ENCODE measurements around the gene SLC6A11. TPM values are rescaled to one million over a fixed set of nuclear protein-coding genes. Genes with fewer than 3 reads are reported as not detected.

SLC6A11 gene
- total RNA-seq, 1 experiment from 2014 or later: not detected

DNA sequence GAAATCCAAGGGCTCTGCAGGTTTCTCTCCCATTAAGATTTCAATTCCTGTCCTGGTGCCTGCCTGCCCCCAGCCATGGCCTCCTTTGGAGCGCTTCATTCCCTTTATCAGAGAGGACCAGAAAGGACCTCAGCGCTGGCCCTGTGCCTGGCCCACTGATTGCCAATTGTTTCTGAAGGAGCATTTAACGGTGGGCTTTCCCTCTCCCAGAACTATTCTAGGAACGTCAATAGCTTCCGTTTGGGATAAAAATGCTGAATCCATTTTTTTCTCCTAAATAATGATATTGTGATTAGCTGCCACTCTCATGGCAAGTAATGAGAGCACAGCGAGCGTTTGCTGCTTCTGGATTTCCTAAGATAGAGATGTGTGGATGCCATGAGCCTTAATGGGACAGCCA is 164.3 kb downstream of the SLC6A11 start:
- no peak overlapping the region for H3K27ac Mint-ChIP-seq (ENCODE audit: unreplicated experiment)
- H3K4me3 Mint-ChIP-seq (ENCODE audit: unreplicated experiment): no peak overlapping the region
- no peaks in the 10 kb centered on the region for H3K36me3 Mint-ChIP-seq (ENCODE audit: insufficient read depth, unreplicated experiment)
- no peaks in the 10 kb centered on the region for H3K27me3 Mint-ChIP-seq (ENCODE audit: insufficient read depth, unreplicated experiment)
- no peaks in the 10 kb centered on the region for H3K9me3 ChIP-seq
- no peaks in the 10 kb centered on the region for H3K27me3 ChIP-seq (replicated peaks; ENCODE audit: control insufficient read depth, insufficient read depth, low read length)
- CTCF ChIA-PET: no interaction called here
- no peaks in the 10 kb centered on the region for H3K9me3 Mint-ChIP-seq (ENCODE audit: unreplicated experiment)
- H3K4me3 ChIP-seq (ENCODE audit: low read depth, low read length): no peak overlapping the region
- no peaks in the 10 kb centered on the region for H3K4me1 Mint-ChIP-seq (ENCODE audit: low read depth, unreplicated experiment)
- H3K36me3 ChIP-seq (ENCODE audit: control insufficient read depth, insufficient read depth, low read length): no peaks in the 10 kb centered on the region
- TF ChIP-seq, protein P1, sequence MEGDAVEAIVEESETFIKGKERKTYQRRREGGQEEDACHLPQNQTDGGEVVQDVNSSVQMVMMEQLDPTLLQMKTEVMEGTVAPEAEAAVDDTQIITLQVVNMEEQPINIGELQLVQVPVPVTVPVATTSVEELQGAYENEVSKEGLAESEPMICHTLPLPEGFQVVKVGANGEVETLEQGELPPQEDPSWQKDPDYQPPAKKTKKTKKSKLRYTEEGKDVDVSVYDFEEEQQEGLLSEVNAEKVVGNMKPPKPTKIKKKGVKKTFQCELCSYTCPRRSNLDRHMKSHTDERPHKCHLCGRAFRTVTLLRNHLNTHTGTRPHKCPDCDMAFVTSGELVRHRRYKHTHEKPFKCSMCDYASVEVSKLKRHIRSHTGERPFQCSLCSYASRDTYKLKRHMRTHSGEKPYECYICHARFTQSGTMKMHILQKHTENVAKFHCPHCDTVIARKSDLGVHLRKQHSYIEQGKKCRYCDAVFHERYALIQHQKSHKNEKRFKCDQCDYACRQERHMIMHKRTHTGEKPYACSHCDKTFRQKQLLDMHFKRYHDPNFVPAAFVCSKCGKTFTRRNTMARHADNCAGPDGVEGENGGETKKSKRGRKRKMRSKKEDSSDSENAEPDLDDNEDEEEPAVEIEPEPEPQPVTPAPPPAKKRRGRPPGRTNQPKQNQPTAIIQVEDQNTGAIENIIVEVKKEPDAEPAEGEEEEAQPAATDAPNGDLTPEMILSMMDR (IDR thresholded peaks at IDR 0.05; ENCODE audit: insufficient read depth in 1 of 2, low read depth in 1 of 2, low read length in 1 of 2, severe bottlenecking in 1 of 2, unreplicated experiment in 1 of 2): no peak
- POLR2A ChIA-PET: no interaction called here
- intact Hi-C loops (cut with micrococcal nuclease; ENCODE audit: unreplicated experiment): no loop called here
- H3K4me1 ChIP-seq: peaks cover 6% of the 10 kb centered on the region; the same call in 1 of the 2 replicates
- DNase-seq: no peak
- BruUV-seq (replicated peaks): no TSS peak

DNA sequence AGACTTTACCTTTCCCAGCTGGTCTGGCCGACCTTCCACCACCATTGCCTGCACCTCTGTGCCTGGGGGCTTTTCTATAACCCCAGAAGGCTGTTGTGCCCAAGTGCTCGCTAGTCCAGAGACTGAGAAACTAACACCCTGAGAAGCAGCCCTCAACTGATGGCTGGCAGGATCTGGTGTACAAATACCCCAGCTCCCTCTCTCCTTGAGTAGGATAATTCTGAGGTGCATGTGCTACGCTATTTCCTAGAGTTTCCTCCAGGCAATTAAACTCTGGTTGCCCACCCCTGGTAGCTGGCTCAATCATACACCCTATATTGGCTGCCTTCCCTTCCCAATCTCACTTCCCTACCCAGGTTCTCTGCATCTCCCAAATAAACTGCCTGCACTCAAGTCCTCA is 165.0 kb downstream of the SLC6A11 start:
- Histone ChIP-seq H3K9me3 (no peaks in the 10 kb centered on the region), H3K4me3 (ENCODE audit: low read depth, low read length) (no peak overlapping the region), H3K4me1 (peaks cover 6% of the 10 kb centered on the region; the same call in 1 of the 2 replicates), H3K36me3 (ENCODE audit: control insufficient read depth, insufficient read depth, low read length) (no peaks in the 10 kb centered on the region), H3K27me3 (replicated peaks; ENCODE audit: control insufficient read depth, insufficient read depth, low read length) (no peaks in the 10 kb centered on the region)
- TF ChIP-seq, protein P1 (IDR thresholded peaks at IDR 0.05; ENCODE audit: insufficient read depth in 1 of 2, low read depth in 1 of 2, low read length in 1 of 2, severe bottlenecking in 1 of 2, unreplicated experiment in 1 of 2): no peak
- no peaks in the 10 kb centered on the region for H3K36me3 Mint-ChIP-seq (ENCODE audit: insufficient read depth, unreplicated experiment)
- no peaks in the 10 kb centered on the region for H3K4me1 Mint-ChIP-seq (ENCODE audit: low read depth, unreplicated experiment)
- intact Hi-C loops (cut with micrococcal nuclease; ENCODE audit: unreplicated experiment): no loop called here
- DNase-seq: no peak
- no peak overlapping the region for H3K27ac Mint-ChIP-seq (ENCODE audit: unreplicated experiment)
- ChIA-PET POLR2A (no interaction called here), CTCF (no interaction called here)
- no peaks in the 10 kb centered on the region for H3K27me3 Mint-ChIP-seq (ENCODE audit: insufficient read depth, unreplicated experiment)
- no TSS peak for BruUV-seq (replicated peaks)
- no peak overlapping the region for H3K4me3 Mint-ChIP-seq (ENCODE audit: unreplicated experiment)
- no peaks in the 10 kb centered on the region for H3K9me3 Mint-ChIP-seq (ENCODE audit: unreplicated experiment)

DNA sequence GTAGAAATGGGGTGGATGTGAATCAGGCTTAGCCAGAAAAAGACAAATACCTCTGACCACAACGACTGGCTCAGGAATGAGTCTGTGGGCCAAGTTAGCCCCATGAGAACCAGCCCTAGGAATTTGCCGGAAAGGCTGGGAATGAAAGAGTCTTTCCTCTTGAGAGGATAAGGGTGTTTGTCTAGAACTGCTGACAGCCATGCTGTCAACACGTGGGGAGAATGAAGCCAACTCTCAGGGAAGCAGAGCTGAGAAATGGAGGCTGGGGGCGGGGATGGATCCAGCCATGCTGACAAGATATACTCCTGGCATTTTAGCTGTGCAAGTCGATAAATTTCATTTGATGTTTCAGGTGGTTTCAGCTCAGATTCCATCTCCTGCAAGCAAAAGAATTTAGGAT is 165.9 kb downstream of the SLC6A11 start:
- Mint-ChIP-seq H3K36me3 (ENCODE audit: insufficient read depth, unreplicated experiment) (no peaks in the 10 kb centered on the region), H3K27ac (ENCODE audit: unreplicated experiment) (no peak overlapping the region), H3K27me3 (ENCODE audit: insufficient read depth, unreplicated experiment) (peaks cover 2% of the 10 kb centered on the region), H3K9me3 (ENCODE audit: unreplicated experiment) (no peaks in the 10 kb centered on the region), H3K4me3 (ENCODE audit: unreplicated experiment) (no peak overlapping the region), H3K4me1 (ENCODE audit: low read depth, unreplicated experiment) (no peaks in the 10 kb centered on the region)
- no peak overlapping the region for H3K4me3 ChIP-seq (ENCODE audit: low read depth, low read length)
- H3K4me1 ChIP-seq: peaks cover 6% of the 10 kb centered on the region; the same call in 1 of the 2 replicates
- intact Hi-C loops (cut with micrococcal nuclease; ENCODE audit: unreplicated experiment): no loop called here
- H3K27me3 ChIP-seq (replicated peaks; ENCODE audit: control insufficient read depth, insufficient read depth, low read length): no peaks in the 10 kb centered on the region
- TF ChIP-seq, protein P1 (IDR thresholded peaks at IDR 0.05; ENCODE audit: insufficient read depth in 1 of 2, low read depth in 1 of 2, low read length in 1 of 2, severe bottlenecking in 1 of 2, unreplicated experiment in 1 of 2): no peak
- no peaks in the 10 kb centered on the region for H3K36me3 ChIP-seq (ENCODE audit: control insufficient read depth, insufficient read depth, low read length)
- BruUV-seq (replicated peaks): no TSS peak
- no peak for DNase-seq
- CTCF ChIA-PET: no interaction called here
- POLR2A ChIA-PET: no interaction called here
- no peaks in the 10 kb centered on the region for H3K9me3 ChIP-seq
